Activated naive CD8-positive, alpha-beta T cell treated with anti-CD3 and anti-CD28 coated beads, Interleukin-2, amount 50 U/mL, for 24 hours (primary cell): ENCODE measurements around the gene DDX43.

ENCODE experiments used
- ATAC-seq: fragments of 150-1000 bp; cut with Tn5 transposase; one replicate; pipeline ENCODE4 v1.10.0; 2021
- DNase-seq: peaks from one replicate; pipeline ENCODE4 v3.0.0; 2021
- H3K27ac Mint-ChIP-seq: one replicate; pipeline ENCODE4 v1.8.0; 2021; ENCODE audit warnings: mild to moderate bottlenecking, mixed read lengths
- H3K27me3 Mint-ChIP-seq: one replicate; pipeline ENCODE4 v1.8.0; 2021; ENCODE audit warnings: mixed read lengths
- H3K36me3 Mint-ChIP-seq: one replicate; pipeline ENCODE4 v1.8.0; 2021; ENCODE audit warnings: low read depth, mixed read lengths
- H3K4me1 Mint-ChIP-seq: one replicate; pipeline ENCODE4 v1.8.0; 2021; ENCODE audit warnings: mixed read lengths
- H3K4me3 Mint-ChIP-seq: one replicate; pipeline ENCODE4 v1.8.0; 2021; ENCODE audit warnings: mild to moderate bottlenecking, moderate library complexity, mixed read lengths
- H3K9me3 Mint-ChIP-seq: one replicate; pipeline ENCODE4 v1.8.0; 2021; ENCODE audit warnings: mixed read lengths

Gene DDX43

GRCh38 chr6:73394577-73395354 lies at the start of gene DDX43:
DDX43 (plus strand) TSS chr6:73394828; CDS start chr6:73394906, 78 bp downstream.
- Mint-ChIP-seq H3K4me1 (peaks cover 14% of the 10 kb centered on the region), H3K36me3 (no peaks in the 10 kb centered on the region), H3K9me3 (no peaks in the 10 kb centered on the region), H3K27me3 (peaks cover 2% of the 10 kb centered on the region), H3K27ac (peak within 1 kb of the TSS; percentile 72), H3K4me3 (peak within 1 kb of the TSS; percentile 61)
- DNase-seq (peak; percentile 34), ATAC-seq (peak; percentile 50)

- H3K4me1 Mint-ChIP-seq, result no peaks in the 10 kb centered on the region
- H3K27ac Mint-ChIP-seq, result no peak overlapping the region
- H3K36me3 Mint-ChIP-seq, result no peaks in the 10 kb centered on the region
- H3K4me3 Mint-ChIP-seq, result no peak overlapping the region
- peaks cover 32% of the 10 kb centered on the region for H3K27me3 Mint-ChIP-seq
- no peaks in the 10 kb centered on the region for H3K9me3 Mint-ChIP-seq
- DNase-seq (no peak), ATAC-seq (no peak)
Measured at GRCh38 chr6:73348550-73349204, 46.0 kb upstream of the DDX43 start.

- no peak for ATAC-seq
- H3K27me3 Mint-ChIP-seq, result peaks cover 32% of the 10 kb centered on the region
- H3K36me3 Mint-ChIP-seq, result no peaks in the 10 kb centered on the region
- no peak overlapping the region for H3K27ac Mint-ChIP-seq
- no peaks in the 10 kb centered on the region for H3K4me1 Mint-ChIP-seq
- no peaks in the 10 kb centered on the region for H3K9me3 Mint-ChIP-seq
- no peak overlapping the region for H3K4me3 Mint-ChIP-seq
- DNase-seq, result no peak
Measured at GRCh38 chr6:73349311-73349710, 45.3 kb upstream of the DDX43 start.

GRCh38 chr6:73353636-73354593 lies 40.7 kb upstream of the DDX43 start, which contains the start of gene DPPA5:
DPPA5 (minus strand) TSS chr6:73354276; CDS start chr6:73354225, 51 bp downstream.
- H3K4me3 Mint-ChIP-seq, result no peak within 1 kb of the TSS
- H3K27me3 Mint-ChIP-seq, result peaks cover 13% of the 10 kb centered on the region
- no peak for ATAC-seq
- DNase-seq, result no peak
- H3K36me3 Mint-ChIP-seq, result no peaks in the 10 kb centered on the region
- no peaks in the 10 kb centered on the region for H3K4me1 Mint-ChIP-seq
- no peak within 1 kb of the TSS for H3K27ac Mint-ChIP-seq
- no peaks in the 10 kb centered on the region for H3K9me3 Mint-ChIP-seq

GRCh38 chr6:73362358-73362757 lies 32.3 kb upstream of the DDX43 start, which contains the start of gene KHDC3L:
KHDC3L (plus strand) TSS chr6:73362658; CDS start chr6:73362730, 72 bp downstream.
- no peaks in the 10 kb centered on the region for H3K27me3 Mint-ChIP-seq
- no peak for ATAC-seq
- DNase-seq, result no peak
- H3K4me1 Mint-ChIP-seq, result no peaks in the 10 kb centered on the region
- H3K9me3 Mint-ChIP-seq, result no peaks in the 10 kb centered on the region
- H3K27ac Mint-ChIP-seq, result no peak within 1 kb of the TSS
- no peak within 1 kb of the TSS for H3K4me3 Mint-ChIP-seq
- no peaks in the 10 kb centered on the region for H3K36me3 Mint-ChIP-seq

GRCh38 chr6:73362869-73363536 lies 31.6 kb upstream of the DDX43 start:
- Mint-ChIP-seq H3K4me3 (no peak overlapping the region), H3K27ac (no peak overlapping the region), H3K4me1 (no peaks in the 10 kb centered on the region), H3K9me3 (no peaks in the 10 kb centered on the region), H3K36me3 (no peaks in the 10 kb centered on the region), H3K27me3 (no peaks in the 10 kb centered on the region)
- no peak for ATAC-seq
- DNase-seq, result no peak

GRCh38 chr6:73363537-73363875 lies 31.1 kb upstream of the DDX43 start:
- Mint-ChIP-seq H3K4me3 (no peak overlapping the region), H3K4me1 (no peaks in the 10 kb centered on the region), H3K27me3 (no peaks in the 10 kb centered on the region), H3K36me3 (no peaks in the 10 kb centered on the region), H3K27ac (no peak overlapping the region), H3K9me3 (no peaks in the 10 kb centered on the region)
- ATAC-seq (no peak), DNase-seq (no peak)

- ATAC-seq, result no peak
- Mint-ChIP-seq H3K4me1 (no peaks in the 10 kb centered on the region), H3K36me3 (no peaks in the 10 kb centered on the region), H3K27me3 (no peaks in the 10 kb centered on the region), H3K9me3 (no peaks in the 10 kb centered on the region), H3K27ac (no peak overlapping the region), H3K4me3 (no peak overlapping the region)
- no peak for DNase-seq
Measured at GRCh38 chr6:73364121-73364520, 30.5 kb upstream of the DDX43 start.

GRCh38 chr6:73364549-73364948 lies 30.1 kb upstream of the DDX43 start:
- Mint-ChIP-seq H3K4me3 (no peak overlapping the region), H3K4me1 (no peaks in the 10 kb centered on the region), H3K36me3 (no peaks in the 10 kb centered on the region), H3K27ac (no peak overlapping the region), H3K9me3 (no peaks in the 10 kb centered on the region), H3K27me3 (no peaks in the 10 kb centered on the region)
- DNase-seq (no peak), ATAC-seq (no peak)

- no peak overlapping the region for H3K27ac Mint-ChIP-seq
- H3K27me3 Mint-ChIP-seq, result no peaks in the 10 kb centered on the region
- DNase-seq (no peak), ATAC-seq (no peak)
- no peaks in the 10 kb centered on the region for H3K36me3 Mint-ChIP-seq
- H3K4me1 Mint-ChIP-seq, result no peaks in the 10 kb centered on the region
- H3K4me3 Mint-ChIP-seq, result no peak overlapping the region
- H3K9me3 Mint-ChIP-seq, result peaks cover 5% of the 10 kb centered on the region
Measured at GRCh38 chr6:73367761-73368355, 26.8 kb upstream of the DDX43 start.

- H3K27ac Mint-ChIP-seq, result no peak overlapping the region
Measured at GRCh38 chr6:73368675-73369074, 26.0 kb upstream of the DDX43 start.

GRCh38 chr6:73369157-73369556 lies 25.5 kb upstream of the DDX43 start:
- H3K9me3 Mint-ChIP-seq, result peaks cover 8% of the 10 kb centered on the region
- no peaks in the 10 kb centered on the region for H3K4me1 Mint-ChIP-seq
- DNase-seq, result no peak
- no peak overlapping the region for H3K4me3 Mint-ChIP-seq
- ATAC-seq, result no peak
- no peaks in the 10 kb centered on the region for H3K27me3 Mint-ChIP-seq
- no peaks in the 10 kb centered on the region for H3K36me3 Mint-ChIP-seq
- no peak overlapping the region for H3K27ac Mint-ChIP-seq

More at GRCh38 chr6:73368675-73369074, 26.0 kb upstream of the DDX43 start:
- no peak for DNase-seq
- no peak for ATAC-seq
- peaks cover 8% of the 10 kb centered on the region for H3K9me3 Mint-ChIP-seq
- H3K27me3 Mint-ChIP-seq, result no peaks in the 10 kb centered on the region
- H3K36me3 Mint-ChIP-seq, result no peaks in the 10 kb centered on the region
- H3K4me3 Mint-ChIP-seq, result no peak overlapping the region
- no peaks in the 10 kb centered on the region for H3K4me1 Mint-ChIP-seq

- no peaks in the 10 kb centered on the region for H3K4me1 Mint-ChIP-seq
- DNase-seq (no peak), ATAC-seq (no peak)
- H3K4me3 Mint-ChIP-seq, result no peak within 1 kb of the TSS
- H3K36me3 Mint-ChIP-seq, result no peaks in the 10 kb centered on the region
- no peaks in the 10 kb centered on the region for H3K27me3 Mint-ChIP-seq
- H3K27ac Mint-ChIP-seq, result no peak within 1 kb of the TSS
- H3K9me3 Mint-ChIP-seq, result peaks cover 8% of the 10 kb centered on the region
Measured at GRCh38 chr6:73369563-73369962, 25.1 kb upstream of the DDX43 start, which contains the start of gene OOEP. OOEP (minus strand) TSS chr6:73369897; CDS start chr6:73369792, 105 bp downstream.

- Mint-ChIP-seq H3K27me3 (no peaks in the 10 kb centered on the region), H3K9me3 (peaks cover 8% of the 10 kb centered on the region), H3K36me3 (no peaks in the 10 kb centered on the region), H3K4me3 (no peak overlapping the region), H3K4me1 (no peaks in the 10 kb centered on the region), H3K27ac (no peak overlapping the region)
- ATAC-seq (no peak), DNase-seq (no peak)
Measured at GRCh38 chr6:73371984-73372383, 22.6 kb upstream of the DDX43 start.
